ENCODE results near the gene RAPGEF6. TPM values are rescaled to one million over a fixed set of nuclear protein-coding genes. Genes with fewer than 3 reads are reported as not detected.
"Not testable (repeated sequence)": the region's sequence is repeated elsewhere in the genome, so short reads cannot be mapped to it uniquely, and the experiment has no call there.

The RAPGEF6 gene
- total RNA-seq, 2 donors from 2014 or later = 8.6 to 13.0 TPM

GRCh38 chr5:131400585-131400984 is 234.4 kb downstream of the RAPGEF6 start:
- intact Hi-C loops (cut with DNase I) = loop anchor here (10.0 kb wide), 1 partner anchor 236 kb away; the partner anchor contains the start of gene HINT1
- H3K36me3 ChIP-seq (replicated peaks in 1 of 2; ENCODE audit: insufficient read depth in 1 of 2, low read depth in 2 of 2) = no peaks in the 10 kb centered on the region

GRCh38 chr5:131399007-131399406 is 236.0 kb downstream of the RAPGEF6 start:
- H3K4me3 ChIP-seq; intact Hi-C loops (cut with DNase I); DNase-seq; H3K36me3 ChIP-seq (replicated peaks in 1 of 2; ENCODE audit: insufficient read depth in 1 of 2, low read depth in 2 of 2); H3K9me3 ChIP-seq; H3K27ac ChIP-seq; ATAC-seq; H3K27me3 ChIP-seq: not testable (repeated sequence)
- peaks cover 12% of the 10 kb centered on the region for H3K4me1 ChIP-seq
- WGBS, 2 donors = 95 to 98% methylated on average over 6 of the region's 6 CpGs

More at GRCh38 chr5:131400585-131400984, 234.4 kb downstream of the RAPGEF6 start:
- no peaks in the 10 kb centered on the region for H3K9me3 ChIP-seq
- no peak overlapping the region for H3K4me3 ChIP-seq
- no peaks in the 10 kb centered on the region for H3K27me3 ChIP-seq
- DNase-seq (no peak), ATAC-seq (no peak)
- no peaks in the 10 kb centered on the region for H3K4me1 ChIP-seq
- no peak for TF ChIP-seq POLR2A (IDR thresholded peaks at IDR 0.05)
- no peak for TF ChIP-seq CTCF (IDR thresholded peaks at IDR 0.05)
- H3K27ac ChIP-seq = no peak overlapping the region
- WGBS, 2 donors = 91 to 97% methylated on average over 3 of the region's 3 CpGs

- H3K27me3 ChIP-seq = no peaks in the 10 kb centered on the region
- TF ChIP-seq POLR2A (IDR thresholded peaks at IDR 0.05) (no peak), CTCF (IDR thresholded peaks at IDR 0.05) (no peak)
- no peak for ATAC-seq
- H3K4me3 ChIP-seq = no peak overlapping the region
- H3K36me3 ChIP-seq (replicated peaks in 1 of 2; ENCODE audit: insufficient read depth in 1 of 2, low read depth in 2 of 2) = peaks cover 0 to 1% of the 10 kb centered on the region in 2 donors
- peaks cover 31% of the 10 kb centered on the region for H3K4me1 ChIP-seq
- 86 to 96% methylated on average over 5 of the region's 5 CpGs for WGBS, 2 donors
- no peak for DNase-seq
- intact Hi-C loops (cut with DNase I) = no loop called here
- no peaks in the 10 kb centered on the region for H3K9me3 ChIP-seq
- H3K27ac ChIP-seq = peak overlapping the region in 1 of 4 donors; percentile 10
These were observed 238.3 kb downstream of the RAPGEF6 start for GRCh38 chr5:131396630-131397273.

- Histone ChIP-seq H3K9me3 (no peaks in the 10 kb centered on the region), H3K27ac (no peak overlapping the region), H3K36me3 (replicated peaks in 1 of 2; ENCODE audit: insufficient read depth in 1 of 2, low read depth in 2 of 2) (peaks cover 0 to 1% of the 10 kb centered on the region in 2 donors), H3K4me1 (peaks cover 31% of the 10 kb centered on the region), H3K4me3 (no peak overlapping the region), H3K27me3 (no peaks in the 10 kb centered on the region)
- intact Hi-C loops (cut with DNase I) = no loop called here
- 82 to 97% methylated on average over 3 of the region's 3 CpGs for WGBS, 2 donors
- DNase-seq = no peak
- ATAC-seq = no peak
- TF ChIP-seq POLR2A (IDR thresholded peaks at IDR 0.05) (no peak), CTCF (IDR thresholded peaks at IDR 0.05) (no peak)
These were observed 239.0 kb downstream of the RAPGEF6 start for GRCh38 chr5:131396015-131396414.

GRCh38 chr5:131394128-131394527 is 240.9 kb downstream of the RAPGEF6 start:
- Histone ChIP-seq H3K9me3 (no peaks in the 10 kb centered on the region), H3K4me1 (peaks cover 31% of the 10 kb centered on the region), H3K27me3 (no peaks in the 10 kb centered on the region), H3K4me3 (no peak overlapping the region), H3K36me3 (replicated peaks in 1 of 2; ENCODE audit: insufficient read depth in 1 of 2, low read depth in 2 of 2) (peaks cover 0 to 1% of the 10 kb centered on the region in 2 donors), H3K27ac (peak overlapping the region in 3 of 4 donors; percentile 50 to 79 (median 65))
- 20 to 23% methylated on average over 4 of the region's 4 CpGs for WGBS, 2 donors
- ATAC-seq (peak; percentile 95), DNase-seq (peak; percentile 28 to 77 (median 54))
- no peak for TF ChIP-seq CTCF (IDR thresholded peaks at IDR 0.05)
- TF ChIP-seq POLR2A (IDR thresholded peaks at IDR 0.05) = no peak
- intact Hi-C loops (cut with DNase I) = no loop called here

All from body of pancreas (tissue), 4 donors.